ENCODE results near the gene BCL2L11.

DNA sequence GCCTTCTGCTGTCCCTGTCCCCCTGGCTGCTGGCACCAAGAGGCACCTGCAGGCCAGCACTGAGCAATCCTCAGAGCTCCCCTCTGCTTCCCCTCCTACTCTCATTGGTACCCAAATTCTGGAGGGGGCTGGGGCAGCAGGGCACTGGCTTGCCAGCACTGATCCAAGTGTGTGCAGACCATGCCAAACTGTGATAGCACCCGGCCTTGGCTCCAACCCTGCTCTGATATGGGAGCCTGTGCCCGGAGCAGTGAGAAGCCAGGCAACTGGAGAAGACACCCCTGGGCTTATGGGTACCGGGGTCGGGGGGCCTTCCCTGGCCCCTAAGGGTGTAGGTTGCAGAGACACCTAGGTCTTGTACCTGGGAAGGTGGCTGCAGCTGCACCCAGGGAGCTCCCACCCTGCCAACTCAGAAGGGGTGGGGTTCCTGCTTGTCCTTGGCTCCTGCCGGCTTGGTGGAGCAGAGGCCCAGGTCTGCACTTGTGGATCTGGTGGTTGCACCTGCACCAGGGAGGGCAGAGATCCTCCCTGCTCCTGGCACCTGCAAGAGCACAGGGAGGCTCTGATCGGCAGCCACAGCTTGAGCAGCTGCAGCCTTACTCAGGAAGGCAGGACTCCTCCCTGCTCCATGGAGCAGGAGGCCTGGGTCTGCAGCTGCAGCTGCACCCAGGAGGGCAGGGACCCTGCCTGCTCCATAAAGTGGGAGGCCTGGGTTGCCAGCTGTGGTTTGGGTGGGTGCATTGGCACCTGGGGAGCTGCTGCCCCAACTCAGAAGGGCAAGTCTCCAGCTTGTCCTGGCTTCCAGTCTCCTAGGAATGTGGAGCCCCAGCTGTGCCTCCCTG, 96.3 kb downstream of the BCL2L11 start:
- TF ChIP-seq, protein P1, sequence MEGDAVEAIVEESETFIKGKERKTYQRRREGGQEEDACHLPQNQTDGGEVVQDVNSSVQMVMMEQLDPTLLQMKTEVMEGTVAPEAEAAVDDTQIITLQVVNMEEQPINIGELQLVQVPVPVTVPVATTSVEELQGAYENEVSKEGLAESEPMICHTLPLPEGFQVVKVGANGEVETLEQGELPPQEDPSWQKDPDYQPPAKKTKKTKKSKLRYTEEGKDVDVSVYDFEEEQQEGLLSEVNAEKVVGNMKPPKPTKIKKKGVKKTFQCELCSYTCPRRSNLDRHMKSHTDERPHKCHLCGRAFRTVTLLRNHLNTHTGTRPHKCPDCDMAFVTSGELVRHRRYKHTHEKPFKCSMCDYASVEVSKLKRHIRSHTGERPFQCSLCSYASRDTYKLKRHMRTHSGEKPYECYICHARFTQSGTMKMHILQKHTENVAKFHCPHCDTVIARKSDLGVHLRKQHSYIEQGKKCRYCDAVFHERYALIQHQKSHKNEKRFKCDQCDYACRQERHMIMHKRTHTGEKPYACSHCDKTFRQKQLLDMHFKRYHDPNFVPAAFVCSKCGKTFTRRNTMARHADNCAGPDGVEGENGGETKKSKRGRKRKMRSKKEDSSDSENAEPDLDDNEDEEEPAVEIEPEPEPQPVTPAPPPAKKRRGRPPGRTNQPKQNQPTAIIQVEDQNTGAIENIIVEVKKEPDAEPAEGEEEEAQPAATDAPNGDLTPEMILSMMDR (IDR thresholded peaks at IDR 0.05): no peak
- TF ChIP-seq EP300 (IDR thresholded peaks at IDR 0.05) (no peak), POLR2AphosphoS5 (IDR thresholded peaks at IDR 0.05) (no peak), POLR2A (IDR thresholded peaks at IDR 0.05) (no peak)

Data from sigmoid colon (tissue), 4 donors.